CD14-positive monocyte (primary cell): ENCODE measurements around the gene CEACAM6. TPM values are rescaled to one million over a fixed set of nuclear protein-coding genes. Genes with fewer than 3 reads are reported as not detected.

ENCODE experiments used
- DNase-seq, 3 donors: peaks; one replicate each; pipeline ENCODE4 v3.0.0-alpha.2; 2011 to 2022
- H2AFZ ChIP-seq: 2 replicates; pipeline ENCODE4 v1.6.0; 2012; ENCODE audit warnings: mild to moderate bottlenecking, low read depth, low read length, inconsistent platforms; ENCODE audit not compliant: insufficient read depth, poor library complexity, severe bottlenecking
- H3K27ac ChIP-seq, 2 donors: 1 replicate in 1 of 2; 2 replicates in 1 of 2; pipeline ENCODE4 v1.5.1; 2012 to 2013; ENCODE audit warnings: low read length in 2 of 2, control low read depth in 1 of 2, inconsistent platforms in 1 of 2, low read depth in 1 of 2, mild to moderate bottlenecking in 1 of 2
- H3K27me3 ChIP-seq, 2 donors: one replicate each; pipeline versions ENCODE4 v1.6.0 to v1.6.1; 2011 to 2013; ENCODE audit warnings: low read length in 2 of 2; ENCODE audit not compliant: control insufficient read depth in 2 of 2, insufficient read depth in 2 of 2
- H3K36me3 ChIP-seq, 2 donors: replicated peaks in 1 of 2; 1 replicate in 1 of 2; 2 replicates in 1 of 2; pipeline versions ENCODE4 v1.5.1 to v1.6.1; 2012 to 2013; ENCODE audit warnings: low read length in 2 of 2, control low read depth in 1 of 2, inconsistent platforms in 1 of 2, mild to moderate bottlenecking in 1 of 2; ENCODE audit not compliant: insufficient read depth in 2 of 2, control insufficient read depth in 1 of 2
- H3K4me1 ChIP-seq, 2 donors: 1 replicate in 1 of 2; 2 replicates in 1 of 2; pipeline versions ENCODE4 v1.5.1 to v1.6.1; 2012 to 2013; ENCODE audit warnings: low read length in 2 of 2, control low read depth in 1 of 2, inconsistent platforms in 1 of 2, mild to moderate bottlenecking in 1 of 2, moderate library complexity in 1 of 2; ENCODE audit not compliant: insufficient read depth in 2 of 2, control insufficient read depth in 1 of 2
- H3K4me2 ChIP-seq: replicated peaks from 2 replicates; pipeline ENCODE3; 2012; ENCODE audit warnings: low read length, moderate library complexity, mild to moderate bottlenecking; ENCODE audit not compliant: poor library complexity, severe bottlenecking; ENCODE audit errors: extremely low read depth
- H3K4me3 ChIP-seq, 3 experiments: fragments of 200-600 bp in 1 of 3; sonication (generic) in 1 of 3; replicated peaks in 1 of 3; 1 replicate in 2 of 3; 2 replicates in 1 of 3; pipeline ENCODE4 v1.5.1; 2011 to 2013; ENCODE audit warnings: low read length in 3 of 3, mild to moderate bottlenecking in 3 of 3, control low read depth in 2 of 3, low read depth in 2 of 3, inconsistent platforms in 1 of 3, moderate library complexity in 1 of 3
- H3K79me2 ChIP-seq: 2 replicates; pipeline ENCODE4 v1.6.0; 2012; ENCODE audit warnings: mild to moderate bottlenecking, control low read depth, inconsistent platforms, low read length, moderate library complexity; ENCODE audit not compliant: insufficient read depth
- H3K9ac ChIP-seq: 2 replicates; pipeline ENCODE4 v1.6.0; 2017; ENCODE audit warnings: low read length, mild to moderate bottlenecking; ENCODE audit not compliant: insufficient read depth, poor library complexity, severe bottlenecking
- H3K9me3 ChIP-seq, 2 donors: replicated peaks in 1 of 2; 1 replicate in 1 of 2; 2 replicates in 1 of 2; pipeline versions ENCODE4 v1.5.1 to v1.6.1; 2012 to 2013; ENCODE audit warnings: low read length in 2 of 2, control low read depth in 1 of 2; ENCODE audit not compliant: control insufficient read depth in 1 of 2, insufficient read depth in 1 of 2
- H4K20me1 ChIP-seq: 2 replicates; pipeline ENCODE4 v1.6.0; 2012; ENCODE audit warnings: mild to moderate bottlenecking, low read length, control low read depth, moderate library complexity; ENCODE audit not compliant: insufficient read depth
- H3K27ac Mint-ChIP-seq, 7 donors: one replicate each; pipeline ENCODE4 v1.8.0; 2020; ENCODE audit warnings: mild to moderate bottlenecking in 7 of 7, mixed read lengths in 7 of 7, moderate library complexity in 6 of 7, inconsistent platforms in 2 of 7
- H3K27me3 Mint-ChIP-seq, 3 donors: one replicate each; pipeline ENCODE4 v1.8.0; 2021 to 2022; ENCODE audit warnings: low read depth in 3 of 3, mild to moderate bottlenecking in 3 of 3, mixed read lengths in 3 of 3, moderate library complexity in 3 of 3, inconsistent platforms in 1 of 3
- H3K36me3 Mint-ChIP-seq, 2 donors: one replicate each; pipeline ENCODE4 v1.8.0; 2020; ENCODE audit warnings: mixed read lengths in 2 of 2, inconsistent platforms in 1 of 2, mild to moderate bottlenecking in 1 of 2
- H3K4me1 Mint-ChIP-seq: one replicate; pipeline ENCODE4 v1.8.0; 2020; ENCODE audit warnings: mild to moderate bottlenecking, mixed read lengths
- H3K4me3 Mint-ChIP-seq, 2 donors: one replicate each; pipeline ENCODE4 v1.8.0; 2020; ENCODE audit warnings: mild to moderate bottlenecking in 2 of 2, mixed read lengths in 2 of 2, moderate library complexity in 1 of 2
- H3K9me3 Mint-ChIP-seq, 7 donors: one replicate each; pipeline ENCODE4 v1.8.0; 2020 to 2022; ENCODE audit warnings: mixed read lengths in 7 of 7, mild to moderate bottlenecking in 6 of 7, moderate library complexity in 6 of 7, inconsistent platforms in 2 of 7
- CTCF ChIP-seq: fragments of 200-600 bp; IDR thresholded peaks from one replicate; pipeline ENCODE4 v1.8.0; 2022; ENCODE audit warnings: antibody characterized with exemption, mild to moderate bottlenecking
- WGBS: methylation state at CpG from one replicate; pipeline ENCODE4 v1.1.5; 2013; ENCODE audit warnings: missing lambda C conversion rate; ENCODE audit not compliant: insufficient coverage; 5-methylcytosine and 5-hydroxymethylcytosine counted together
- intact Hi-C, 2 donors: fragments of 100-400 bp; cut with micrococcal nuclease; formaldehyde crosslinking; loops; one replicate each; pipeline versions ENCODE4 v1.15.0 to v1.15.1; 2023
- polyA plus RNA-seq, 3 donors: library from polyadenylated mRNA; depleted of rRNA in 1 of 3; unstranded in 2 of 3; stranded (reverse) in 1 of 3; fragments of 300-500 nt in 2 of 3; fragments of >200 nt in 1 of 3; fragmentation: Illumina TruSeq in 2 of 3; gene quantifications; 1 replicate in 2 of 3; 2 replicates in 1 of 3; pipeline ENCODE4 v1.2.3, GENCODE V29; 2012 to 2021

CEACAM6 gene
- polyA plus RNA-seq, 3 donors: 0.07 TPM; not detected in 2

- peaks cover 0 to 7% (median 1%) of the 10 kb centered on the region in 3 donors for H3K27me3 Mint-ChIP-seq
- no peak overlapping the region for H2AFZ ChIP-seq
- 0% methylated on average over 9 of the region's 12 CpGs for WGBS
These were observed 2.2 kb upstream of the CEACAM6 start for GRCh38 chr19:41753159-41753558.

GRCh38 chr19:41753936-41754529 lies 1.3 kb upstream of the CEACAM6 start:
- Histone ChIP-seq H3K27ac (no peak overlapping the region), H4K20me1 (no peaks in the 10 kb centered on the region), H3K9me3 (no peaks in the 10 kb centered on the region), H3K79me2 (no peaks in the 10 kb centered on the region), H3K4me2 (no peak overlapping the region), H3K4me3 (no peak overlapping the region), H3K4me1 (peaks cover 4 to 6% of the 10 kb centered on the region in 2 donors), H2AFZ (no peak overlapping the region), H3K36me3 (no peaks in the 10 kb centered on the region), H3K9ac (no peak overlapping the region), H3K27me3 (no peaks in the 10 kb centered on the region)
- no peak overlapping the region for H3K27ac Mint-ChIP-seq
- H3K27me3 Mint-ChIP-seq: peaks cover 0 to 7% (median 0%) of the 10 kb centered on the region in 3 donors
- peaks cover 22% of the 10 kb centered on the region for H3K4me1 Mint-ChIP-seq
- WGBS: 83% methylated on average over 2 of the region's 4 CpGs
- DNase-seq: peak; percentile 46 to 63 (median 61)
- H3K4me3 Mint-ChIP-seq: no peak overlapping the region
- no peaks in the 10 kb centered on the region for H3K36me3 Mint-ChIP-seq
- peak; percentile 65 for TF ChIP-seq CTCF
- peaks cover 0 to 2% (median 0%) of the 10 kb centered on the region in 7 donors for H3K9me3 Mint-ChIP-seq
- intact Hi-C loops: loop anchor here in 1 of 2 donors (2.0 to 5.0 kb wide), 2 partner anchors 33 to 67 kb away; no protein-coding TSS in a partner anchor

More at GRCh38 chr19:41753159-41753558, 2.2 kb upstream of the CEACAM6 start:
- H3K27me3 ChIP-seq: no peaks in the 10 kb centered on the region
- no peaks in the 10 kb centered on the region for H3K9me3 ChIP-seq
- no peak overlapping the region for H3K27ac ChIP-seq
- peaks cover 16% of the 10 kb centered on the region for H3K4me1 Mint-ChIP-seq
- no peaks in the 10 kb centered on the region for H3K36me3 Mint-ChIP-seq
- peak; percentile 82 for TF ChIP-seq CTCF
- no peak overlapping the region for H3K4me2 ChIP-seq
- no peaks in the 10 kb centered on the region for H4K20me1 ChIP-seq
- H3K9me3 Mint-ChIP-seq: peaks cover 0 to 2% (median 0%) of the 10 kb centered on the region in 7 donors
- no peak overlapping the region for H3K4me3 ChIP-seq
- intact Hi-C loops: loop anchor here in 1 of 2 donors (5.0 kb wide), 1 partner anchor 34 kb away; no protein-coding TSS in a partner anchor
- H3K9ac ChIP-seq: no peak overlapping the region
- H3K4me1 ChIP-seq: peaks cover 4 to 6% of the 10 kb centered on the region in 2 donors
- no peaks in the 10 kb centered on the region for H3K36me3 ChIP-seq
- no peak overlapping the region for H3K4me3 Mint-ChIP-seq
- DNase-seq: peak; percentile 47 to 65 (median 61)
- H3K79me2 ChIP-seq: no peaks in the 10 kb centered on the region
- H3K27ac Mint-ChIP-seq: no peak overlapping the region
